Endodermal cell (in vitro differentiated cells): ENCODE results near the gene LEKR1. TPM values are rescaled to one million over a fixed set of nuclear protein-coding genes. Genes with fewer than 3 reads are reported as not detected.

Experiments
- DNase-seq: peaks from one replicate; pipeline ENCODE4 v3.0.0-alpha.2; 2017
- H3K27ac ChIP-seq: 2 replicates; pipeline ENCODE4 v1.5.1; 2013; ENCODE audit warnings: mild to moderate bottlenecking, low read depth, low read length, moderate library complexity
- H3K27me3 ChIP-seq: 2 replicates; pipeline ENCODE4 v1.6.1; 2013; ENCODE audit warnings: mild to moderate bottlenecking, low read length, moderate library complexity; ENCODE audit not compliant: insufficient read depth, control insufficient read depth, poor library complexity, severe bottlenecking
- H3K36me3 ChIP-seq: 2 replicates; pipeline ENCODE4 v1.7.0; 2013; ENCODE audit warnings: mild to moderate bottlenecking, low read length, moderate library complexity; ENCODE audit not compliant: control insufficient read depth, insufficient read depth
- H3K4me1 ChIP-seq: one replicate; pipeline ENCODE4 v1.7.0; 2013; ENCODE audit warnings: low read length; ENCODE audit not compliant: control insufficient read depth, insufficient read depth
- H3K4me3 ChIP-seq: 2 replicates; pipeline ENCODE4 v1.5.1; 2013; ENCODE audit warnings: mild to moderate bottlenecking, low read length, moderate library complexity
- H3K9ac ChIP-seq: 2 replicates; pipeline ENCODE4 v1.6.1; 2013; ENCODE audit warnings: mild to moderate bottlenecking, low read length, moderate library complexity; ENCODE audit not compliant: poor library complexity, severe bottlenecking; ENCODE audit errors: extremely low read depth
- H3K9me3 ChIP-seq: 2 replicates; pipeline ENCODE4 v1.6.1; 2013; ENCODE audit warnings: mild to moderate bottlenecking, low read length, moderate library complexity; ENCODE audit not compliant: control insufficient read depth
- H3K27ac Mint-ChIP-seq: 2 replicates; pipeline ENCODE4 v1.8.0; 2020; ENCODE audit warnings: mixed read lengths
- H3K27me3 Mint-ChIP-seq: 2 replicates; pipeline ENCODE4 v1.8.0; 2021; ENCODE audit warnings: mild to moderate bottlenecking, mixed read lengths; ENCODE audit not compliant: insufficient read depth
- H3K36me3 Mint-ChIP-seq: 2 replicates; pipeline ENCODE4 v1.8.0; 2020; ENCODE audit warnings: low read depth, mixed read lengths
- H3K4me1 Mint-ChIP-seq: 2 replicates; pipeline ENCODE4 v1.8.0; 2020; ENCODE audit warnings: mixed read lengths
- H3K4me3 Mint-ChIP-seq: 2 replicates; pipeline ENCODE4 v1.8.0; 2020; ENCODE audit warnings: mild to moderate bottlenecking, moderate library complexity, mixed read lengths
- H3K9me3 Mint-ChIP-seq: 2 replicates; pipeline ENCODE4 v1.8.0; 2020; ENCODE audit warnings: mild to moderate bottlenecking, mixed read lengths
- CTCF ChIP-seq: fragments of 200-600 bp; sonication (generic); conservative IDR thresholded peaks from 2 replicates; pipeline ENCODE4 v1.5.0; 2021; ENCODE audit warnings: antibody characterized with exemption, mild to moderate bottlenecking
- WGBS, 2 experiments: methylation state at CpG; one replicate each; pipeline versions ENCODE4 v1.1.5 to v1.1.7; 2013; ENCODE audit warnings: missing lambda C conversion rate in 2 of 2, mixed read lengths in 1 of 2; ENCODE audit not compliant: insufficient coverage in 1 of 2, insufficient read length in 1 of 2; 5-methylcytosine and 5-hydroxymethylcytosine counted together
- total RNA-seq, 2 donors: library from RNA; stranded (reverse); fragmentation: NEBNext Ultra II Directional in 1 of 2; extraction: Animal tissue kit (Norgen Biotek cat#: 25700) in 1 of 2; gene quantifications; 2 replicates in 1 of 2; 3 replicates in 1 of 2; pipeline ENCODE4 v1.2.1, GENCODE V29; 2021

LEKR1 gene
- total RNA-seq, 2 donors from 2014 or later, result 1.0 to 1.2 TPM

GRCh38 chr3:156793400-156793799, 32.8 kb upstream of the LEKR1 start:
- peaks cover 12% of the 10 kb centered on the region for H3K4me1 Mint-ChIP-seq

GRCh38 chr3:156793851-156794250, 32.3 kb upstream of the LEKR1 start:
- no peaks in the 10 kb centered on the region for H3K27me3 Mint-ChIP-seq
- Histone ChIP-seq H3K9ac (no peak overlapping the region), H3K27me3 (no peaks in the 10 kb centered on the region), H3K9me3 (peaks cover 1% of the 10 kb centered on the region), H3K4me1 (peaks cover 5% of the 10 kb centered on the region), H3K27ac (no peak overlapping the region), H3K36me3 (no peaks in the 10 kb centered on the region), H3K4me3 (no peak overlapping the region)
- H3K4me1 Mint-ChIP-seq, result peaks cover 7% of the 10 kb centered on the region
- no peaks in the 10 kb centered on the region for H3K36me3 Mint-ChIP-seq
- no peaks in the 10 kb centered on the region for H3K9me3 Mint-ChIP-seq
- H3K4me3 Mint-ChIP-seq, result no peak overlapping the region
- no peak for DNase-seq
- H3K27ac Mint-ChIP-seq, result no peak overlapping the region
- TF ChIP-seq CTCF, result no peak
- 93% methylated on average over 2 of the region's 2 CpGs; no CpG with 5 or more reads in 1 of the 2 experiments for WGBS, 2 experiments

More at GRCh38 chr3:156793400-156793799, 32.8 kb upstream of the LEKR1 start:
- Mint-ChIP-seq H3K4me3 (no peak overlapping the region), H3K36me3 (no peaks in the 10 kb centered on the region), H3K27me3 (no peaks in the 10 kb centered on the region), H3K27ac (no peak overlapping the region), H3K9me3 (no peaks in the 10 kb centered on the region)
- Histone ChIP-seq H3K36me3 (no peaks in the 10 kb centered on the region), H3K27ac (no peak overlapping the region), H3K9ac (no peak overlapping the region), H3K4me3 (no peak overlapping the region), H3K4me1 (peaks cover 6% of the 10 kb centered on the region), H3K9me3 (no peaks in the 10 kb centered on the region), H3K27me3 (no peaks in the 10 kb centered on the region)
- no peak for DNase-seq
- 100% methylated on average over 1 of the region's 1 CpG for WGBS, 2 experiments
- TF ChIP-seq CTCF, result no peak

- no peak for DNase-seq
- no peaks in the 10 kb centered on the region for H3K27me3 ChIP-seq
- H3K4me1 ChIP-seq, result no peaks in the 10 kb centered on the region
- H3K36me3 Mint-ChIP-seq, result peaks cover 4% of the 10 kb centered on the region
- H3K9me3 Mint-ChIP-seq, result peaks cover 11% of the 10 kb centered on the region
- H3K4me3 ChIP-seq, result no peak overlapping the region
- no peak overlapping the region for H3K27ac Mint-ChIP-seq
- H3K4me3 Mint-ChIP-seq, result no peak overlapping the region
- H3K4me1 Mint-ChIP-seq, result peaks cover 3% of the 10 kb centered on the region
- H3K27ac ChIP-seq, result no peak overlapping the region
- H3K27me3 Mint-ChIP-seq, result no peaks in the 10 kb centered on the region
- H3K9me3 ChIP-seq, result peaks cover 14% of the 10 kb centered on the region
- no peak for TF ChIP-seq CTCF
- H3K36me3 ChIP-seq, result no peaks in the 10 kb centered on the region
- H3K9ac ChIP-seq, result no peak overlapping the region
Measured at GRCh38 chr3:156795890-156796481, 30.2 kb upstream of the LEKR1 start.
